SK-N-SH (cell line): ENCODE measurements around the gene DDX24.

Source experiments
- CTCF ChIP-seq: fragments of 200-600 bp; sonication (generic); IDR thresholded peaks from 2 replicates; pipeline ENCODE4 v1.6.1; 2017; ENCODE audit warnings: antibody characterized with exemption, mild to moderate bottlenecking, moderate library complexity
- JUND ChIP-seq: IDR thresholded peaks from 2 replicates; pipeline ENCODE4 v1.4.0; 2012
- NRF1 ChIP-seq: IDR thresholded peaks from 2 replicates; pipeline ENCODE4 v1.6.1; 2012; ENCODE audit warnings: low read depth, mild to moderate bottlenecking, low read length
- POLR2AphosphoS5 ChIP-seq: IDR thresholded peaks from 2 replicates; pipeline ENCODE4 v1.6.1; 2012; ENCODE audit warnings: low read depth, low read length
- RXRA ChIP-seq: IDR thresholded peaks from 2 replicates; pipeline ENCODE4 v1.4.0; 2012; ENCODE audit warnings: low read depth, mild to moderate bottlenecking, borderline replicate concordance
- SMC3 ChIP-seq: IDR thresholded peaks from 2 replicates; pipeline ENCODE4 v1.6.1; 2012; ENCODE audit warnings: low read depth, low read length, improper control_type of control experiment

- TF ChIP-seq CTCF (no peak), SMC3 (no peak), POLR2AphosphoS5 (no peak), RXRA (no peak), JUND (no peak), NRF1 (no peak)
Observed at GRCh38 chr14:94025720-94026119, 55.3 kb downstream of the DDX24 start.
